H9 (cell line): ENCODE measurements around the gene ZNF169. TPM values are rescaled to one million over a fixed set of nuclear protein-coding genes. Genes with fewer than 3 reads are reported as not detected.

ENCODE experiments used
- DNase-seq: peaks from one replicate; pipeline ENCODE4 v3.0.0-alpha.2; 2017
- H2AFZ ChIP-seq: one replicate; pipeline ENCODE4 v1.6.1; 2013; ENCODE audit warnings: mild to moderate bottlenecking, low read length, control low read depth, moderate library complexity
- H2AK5ac ChIP-seq: 2 replicates; pipeline ENCODE4 v1.6.1; 2013; ENCODE audit warnings: low read length, control low read depth, mixed read lengths; ENCODE audit not compliant: insufficient read length
- H2BK120ac ChIP-seq: one replicate; pipeline ENCODE4 v1.6.1; 2013; ENCODE audit warnings: low read depth, mild to moderate bottlenecking, low read length, control low read depth, inconsistent platforms; ENCODE audit not compliant: poor library complexity, severe bottlenecking
- H2BK12ac ChIP-seq: 2 replicates; pipeline ENCODE4 v1.6.1; 2013; ENCODE audit warnings: low read length, control low read depth, mixed read lengths, low read depth; ENCODE audit not compliant: insufficient read length
- H2BK15ac ChIP-seq: 2 replicates; pipeline ENCODE4 v1.6.1; 2013; ENCODE audit warnings: low read depth, low read length, control low read depth
- H2BK20ac ChIP-seq: one replicate; pipeline ENCODE4 v1.6.1; 2013; ENCODE audit warnings: low read depth, mild to moderate bottlenecking, low read length, control low read depth, inconsistent platforms; ENCODE audit not compliant: poor library complexity, severe bottlenecking
- H2BK5ac ChIP-seq: 2 replicates; pipeline ENCODE4 v1.6.1; 2013; ENCODE audit warnings: low read length, control low read depth, mixed read lengths; ENCODE audit not compliant: insufficient read length
- H3K14ac ChIP-seq: 2 replicates; pipeline ENCODE4 v1.6.1; 2013; ENCODE audit warnings: low read length, control low read depth; ENCODE audit not compliant: insufficient read depth
- H3K18ac ChIP-seq: 2 replicates; pipeline ENCODE4 v1.6.1; 2013; ENCODE audit warnings: low read depth, mild to moderate bottlenecking, mixed read lengths, low read length, control low read depth; ENCODE audit not compliant: insufficient read length
- H3K23ac ChIP-seq: 2 replicates; pipeline ENCODE4 v1.6.1; 2013; ENCODE audit warnings: low read length, control low read depth, mixed read lengths, low read depth; ENCODE audit not compliant: insufficient read length
- H3K23me2 ChIP-seq: 2 replicates; pipeline ENCODE4 v1.6.1; 2013; ENCODE audit warnings: low read depth, mild to moderate bottlenecking, mixed read lengths, low read length, control low read depth; ENCODE audit not compliant: insufficient read length, poor library complexity, severe bottlenecking
- H3K27ac ChIP-seq: 2 replicates; pipeline ENCODE4 v1.5.1; 2013; ENCODE audit warnings: low read length, control low read depth, mixed read lengths, low read depth; ENCODE audit not compliant: insufficient read length
- H3K27me3 ChIP-seq: 2 replicates; pipeline ENCODE4 v1.6.1; 2013; ENCODE audit warnings: low read length, control low read depth, inconsistent platforms; ENCODE audit not compliant: insufficient read depth
- H3K4ac ChIP-seq: 2 replicates; pipeline ENCODE4 v1.6.1; 2013; ENCODE audit warnings: low read depth, mild to moderate bottlenecking, control low read depth, inconsistent platforms, low read length, moderate library complexity
- H3K4me1 ChIP-seq: 2 replicates; pipeline ENCODE4 v1.6.1; 2013; ENCODE audit warnings: low read length, control low read depth, inconsistent platforms; ENCODE audit not compliant: insufficient read depth
- H3K4me2 ChIP-seq: 2 replicates; pipeline ENCODE4 v1.6.1; 2013; ENCODE audit warnings: low read length, control low read depth, mixed read lengths; ENCODE audit not compliant: insufficient read length, insufficient read depth
- H3K56ac ChIP-seq: 2 replicates; pipeline ENCODE4 v1.6.1; 2013; ENCODE audit warnings: low read depth, mild to moderate bottlenecking, mixed read lengths, low read length, control low read depth; ENCODE audit not compliant: insufficient read length
- H3K79me1 ChIP-seq: 2 replicates; pipeline ENCODE4 v1.6.1; 2013; ENCODE audit warnings: low read depth, mild to moderate bottlenecking, moderate library complexity, low read length, control low read depth, inconsistent platforms; ENCODE audit not compliant: insufficient read depth, poor library complexity, severe bottlenecking
- H3K79me2 ChIP-seq: 2 replicates; pipeline ENCODE4 v1.6.1; 2013; ENCODE audit warnings: low read length, control low read depth, inconsistent platforms; ENCODE audit not compliant: insufficient read depth
- H3K9ac ChIP-seq: 2 replicates; pipeline ENCODE4 v1.6.1; 2013; ENCODE audit warnings: low read length, control low read depth, mixed read lengths; ENCODE audit not compliant: insufficient read length; ENCODE audit errors: extremely low read depth
- H3K9me3 ChIP-seq: one replicate; pipeline ENCODE4 v1.6.1; 2013; ENCODE audit warnings: low read depth, low read length, inconsistent platforms; ENCODE audit not compliant: control insufficient read depth
- H3T11ph ChIP-seq: one replicate; pipeline ENCODE4 v1.6.1; 2013; ENCODE audit warnings: mild to moderate bottlenecking, low read length, control low read depth, inconsistent platforms
- H4K20me1 ChIP-seq: one replicate; pipeline ENCODE4 v1.6.1; 2013; ENCODE audit not compliant: control insufficient read depth, insufficient read length, insufficient read depth
- H4K5ac ChIP-seq: 2 replicates; pipeline ENCODE4 v1.6.1; 2013; ENCODE audit warnings: low read depth, mild to moderate bottlenecking, mixed read lengths, low read length, control low read depth; ENCODE audit not compliant: insufficient read length
- H4K8ac ChIP-seq: replicated peaks from 2 replicates; pipeline ENCODE4 v1.6.1; 2013; ENCODE audit warnings: low read length, control low read depth, mixed read lengths, low read depth; ENCODE audit not compliant: insufficient read length
- H4K91ac ChIP-seq: 2 replicates; pipeline ENCODE4 v1.6.1; 2013; ENCODE audit warnings: low read depth, mild to moderate bottlenecking, moderate library complexity, mixed read lengths, low read length, control low read depth; ENCODE audit not compliant: insufficient read length
- H3K27ac Mint-ChIP-seq, 3 experiments: 2 replicates in 2 of 3; 3 replicates in 1 of 3; pipeline ENCODE4 v1.8.0; 2020 to 2021; ENCODE audit warnings: mixed read lengths in 3 of 3, mild to moderate bottlenecking in 1 of 3, moderate library complexity in 1 of 3
- H3K27me3 Mint-ChIP-seq: 2 replicates; pipeline ENCODE4 v1.8.0; 2021; ENCODE audit warnings: low read depth, mild to moderate bottlenecking, moderate library complexity, mixed read lengths
- H3K36me3 Mint-ChIP-seq, 3 experiments: 2 replicates in 2 of 3; 3 replicates in 1 of 3; pipeline ENCODE4 v1.8.0; 2020 to 2021; ENCODE audit warnings: low read depth in 3 of 3, mixed read lengths in 3 of 3; ENCODE audit not compliant: insufficient read depth in 1 of 3
- H3K4me1 Mint-ChIP-seq, 2 experiments: 2 replicates each; pipeline ENCODE4 v1.8.0; 2020; ENCODE audit warnings: mixed read lengths in 2 of 2
- H3K4me3 Mint-ChIP-seq, 2 experiments: 2 replicates in 1 of 2; 3 replicates in 1 of 2; pipeline ENCODE4 v1.8.0; 2020 to 2021; ENCODE audit warnings: mild to moderate bottlenecking in 2 of 2, mixed read lengths in 2 of 2, moderate library complexity in 1 of 2
- H3K9me3 Mint-ChIP-seq, 2 experiments: 2 replicates in 1 of 2; 3 replicates in 1 of 2; pipeline ENCODE4 v1.8.0; 2020; ENCODE audit warnings: mild to moderate bottlenecking in 2 of 2, mixed read lengths in 2 of 2, moderate library complexity in 1 of 2
- CTCF ChIP-seq: fragments of 200-600 bp; sonication (generic); conservative IDR thresholded peaks from 3 replicates; pipeline ENCODE4 v1.8.0; 2021; ENCODE audit warnings: antibody characterized with exemption, mild to moderate bottlenecking
- WGBS: extraction: QIAGEN DNeasy Blood & Tissue Kit; methylation state at CpG from one replicate; pipeline ENCODE4 v1.1.7; 2013; ENCODE audit warnings: missing lambda C conversion rate, low lambda C conversion rate, mixed read lengths; ENCODE audit not compliant: insufficient read length; ENCODE audit errors: extremely low coverage; 5-methylcytosine and 5-hydroxymethylcytosine counted together
- total RNA-seq: library from RNA; stranded (reverse); gene quantifications from 2 replicates; pipeline ENCODE4 v1.2.1, GENCODE V29; 2021

The ZNF169 gene
- total RNA-seq, 1 experiment from 2014 or later, result 4.8 TPM

- H2BK5ac ChIP-seq, result no peak overlapping the region
- no peak overlapping the region for H4K5ac ChIP-seq
- no peak overlapping the region for H4K91ac ChIP-seq
- H3K4me1 ChIP-seq, result peaks cover 10% of the 10 kb centered on the region; the same call in 1 of the 2 replicates
- H3K23me2 ChIP-seq, result no peaks in the 10 kb centered on the region
- H3K9me3 ChIP-seq, result no peaks in the 10 kb centered on the region
- no peak overlapping the region for H2BK20ac ChIP-seq
- H3K36me3 Mint-ChIP-seq, result peaks cover 0 to 11% (median 6%) of the 10 kb centered on the region in 3 experiments; a peak in 4 of 7 replicates
- peaks cover 6% of the 10 kb centered on the region for H3K27me3 Mint-ChIP-seq
- no peak overlapping the region for H2AFZ ChIP-seq
- H4K20me1 ChIP-seq, result no peaks in the 10 kb centered on the region
- H2BK120ac ChIP-seq, result no peak overlapping the region
- H3K27ac Mint-ChIP-seq, result peak overlapping the region in 2 of 3 experiments; percentile 10 to 36; a peak in 2 of 7 replicates
- H3K27me3 ChIP-seq, result no peaks in the 10 kb centered on the region
- peak; percentile 66 for DNase-seq
- H3K56ac ChIP-seq, result no peak overlapping the region
- H3K14ac ChIP-seq, result no peak overlapping the region
- H3K23ac ChIP-seq, result no peak overlapping the region
- no peak overlapping the region for H2AK5ac ChIP-seq
- no peak overlapping the region for H4K8ac ChIP-seq
- no CpG with 5 or more reads among the region's 5 CpGs for WGBS
- H2BK15ac ChIP-seq, result no peak overlapping the region
- TF ChIP-seq CTCF, result no peak
- no peak overlapping the region; a peak in 1 of 5 replicates for H3K4me3 Mint-ChIP-seq
- no peak overlapping the region for H3K9ac ChIP-seq
- peaks cover 13 to 17% of the 10 kb centered on the region in 2 experiments for H3K4me1 Mint-ChIP-seq
- H3K4me2 ChIP-seq, result no peak overlapping the region
- H3K27ac ChIP-seq, result no peak overlapping the region
- no peak overlapping the region for H2BK12ac ChIP-seq
- no peak overlapping the region for H3K18ac ChIP-seq
- H3T11ph ChIP-seq, result no peak overlapping the region
- no peaks in the 10 kb centered on the region for H3K79me1 ChIP-seq
- H3K79me2 ChIP-seq, result no peaks in the 10 kb centered on the region
- peaks cover 13 to 14% of the 10 kb centered on the region in 2 experiments; a peak in 4 of 5 replicates for H3K9me3 Mint-ChIP-seq
- H3K4ac ChIP-seq, result no peak overlapping the region
These were observed 46.6 kb upstream of the ZNF169 start for GRCh38 chr9:94212531-94212930.
